Heart left ventricle (tissue), 13 donors: ENCODE data around the gene TRIM9.

Source experiments
- POLR2A ChIP-seq, 2 donors: fragments of 450-650 bp; IDR thresholded peaks; one replicate each; pipeline ENCODE4 v1.6.1; 2017; ENCODE audit warnings: antibody characterized with exemption in 2 of 2, mild to moderate bottlenecking in 2 of 2, moderate library complexity in 2 of 2
- TF ChIP-seq, protein P1 (sequence below), 12 donors: fragments of 200-600 bp; sonication (generic) in 4 of 12; IDR thresholded peaks; one replicate each; pipeline versions ENCODE4 v1.5.0 to v1.8.0; 2018 to 2022; ENCODE audit warnings: antibody characterized with exemption in 12 of 12, mild to moderate bottlenecking in 5 of 12
- donor health status: ischemic (EF 13 %, LVEDD 7.1; RV severe dilation, severe dysfunction).
- donor health status: DM: no; HTN: yes; CAD: no.
- donor health status: DM: no; HTN: no; CAD: no.
- donor health status: ischemic (EF 25% LVEDD 6.9; RV normal size, moderate dysfunction).
- donor health status: ischemic (EF 25% LVEDD 5.7; RV mildly dilated, moderate dysfunction).
- donor health status: ischemic (EF 35%, LVEDD 5.7; RV mildly dilated, moderate dysfunction).
- donor health status: nonischemic (EF 11% LVEDD 7.7; RV severe dilation, severe dysfunction).
- donor health status: DM: yes; HTN: yes; CAD: no.
- donor health status: PGD.
- donor health status: ischemic (EF 29% LVEDD 5.4; RV normal size, mild dysfunction).
- donor health status: nonischemic (EF 23%, LVEDD 6.1; RV moderate dilation, normal function).

DNA sequence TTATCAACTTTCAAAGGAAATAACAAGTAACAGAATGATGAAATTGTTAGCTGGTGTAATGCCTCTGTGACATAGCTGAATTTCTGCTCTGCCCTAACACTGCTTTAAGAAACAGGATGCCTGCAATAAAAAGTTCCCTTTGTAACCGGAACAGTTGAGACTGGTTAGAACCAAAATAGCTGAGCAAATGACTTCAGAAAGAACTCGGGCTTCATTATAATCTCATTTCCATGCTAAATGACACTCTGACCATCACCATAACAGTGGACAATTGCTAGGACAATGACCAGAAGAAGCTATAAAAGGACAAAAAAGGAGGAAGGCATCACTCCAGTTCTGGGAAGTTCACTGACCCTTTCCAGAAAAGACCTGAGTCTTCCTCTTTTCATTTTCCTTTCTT is 127.1 kb downstream of the TRIM9 start:
- TF ChIP-seq, protein P1, sequence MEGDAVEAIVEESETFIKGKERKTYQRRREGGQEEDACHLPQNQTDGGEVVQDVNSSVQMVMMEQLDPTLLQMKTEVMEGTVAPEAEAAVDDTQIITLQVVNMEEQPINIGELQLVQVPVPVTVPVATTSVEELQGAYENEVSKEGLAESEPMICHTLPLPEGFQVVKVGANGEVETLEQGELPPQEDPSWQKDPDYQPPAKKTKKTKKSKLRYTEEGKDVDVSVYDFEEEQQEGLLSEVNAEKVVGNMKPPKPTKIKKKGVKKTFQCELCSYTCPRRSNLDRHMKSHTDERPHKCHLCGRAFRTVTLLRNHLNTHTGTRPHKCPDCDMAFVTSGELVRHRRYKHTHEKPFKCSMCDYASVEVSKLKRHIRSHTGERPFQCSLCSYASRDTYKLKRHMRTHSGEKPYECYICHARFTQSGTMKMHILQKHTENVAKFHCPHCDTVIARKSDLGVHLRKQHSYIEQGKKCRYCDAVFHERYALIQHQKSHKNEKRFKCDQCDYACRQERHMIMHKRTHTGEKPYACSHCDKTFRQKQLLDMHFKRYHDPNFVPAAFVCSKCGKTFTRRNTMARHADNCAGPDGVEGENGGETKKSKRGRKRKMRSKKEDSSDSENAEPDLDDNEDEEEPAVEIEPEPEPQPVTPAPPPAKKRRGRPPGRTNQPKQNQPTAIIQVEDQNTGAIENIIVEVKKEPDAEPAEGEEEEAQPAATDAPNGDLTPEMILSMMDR (IDR thresholded peaks at IDR 0.05) = no peak
- no peak for TF ChIP-seq POLR2A (IDR thresholded peaks at IDR 0.05)
